OCI-LY1 (cell line): Measurements from ENCODE around the gene MMP27.

Source experiments
- H2AFZ ChIP-seq: fragments of 200-600 bp; sonication (generic), shearing (Covaris generic); 2 replicates; pipeline ENCODE4 v1.6.0; 2014; ENCODE audit warnings: antibody characterized with exemption, mild to moderate bottlenecking, low read length
- H3F3A ChIP-seq: fragments of 200-600 bp; sonication (generic), shearing (Covaris generic); 2 replicates; pipeline ENCODE4 v1.6.0; 2014; ENCODE audit warnings: mild to moderate bottlenecking, antibody characterized with exemption, low read length, moderate library complexity; ENCODE audit not compliant: insufficient read depth
- H3K27ac ChIP-seq: fragments of 200-600 bp; sonication (generic); 2 replicates; pipeline ENCODE4 v1.5.1; 2014; ENCODE audit warnings: low read length, mixed run types, mild to moderate bottlenecking, low read depth; ENCODE audit not compliant: poor library complexity, severe bottlenecking
- H3K27me3 ChIP-seq: fragments of 200-600 bp; sonication (generic); 2 replicates; pipeline ENCODE4 v1.6.0; 2014; ENCODE audit warnings: antibody characterized with exemption, mild to moderate bottlenecking, low read length, moderate library complexity; ENCODE audit not compliant: insufficient read depth
- H3K36me3 ChIP-seq: fragments of 200-600 bp; sonication (generic); 2 replicates; pipeline ENCODE4 v1.6.1; 2014; ENCODE audit warnings: mild to moderate bottlenecking, antibody characterized with exemption, low read length, moderate library complexity, mixed read lengths; ENCODE audit not compliant: insufficient read depth
- H3K4me1 ChIP-seq: fragments of 200-600 bp; sonication (generic); 2 replicates; pipeline ENCODE4 v1.5.1; 2014; ENCODE audit warnings: mild to moderate bottlenecking, low read length, moderate library complexity; ENCODE audit not compliant: insufficient read depth, severe bottlenecking
- H3K4me2 ChIP-seq: fragments of 200-600 bp; sonication (generic), shearing (Covaris generic); 2 replicates; pipeline ENCODE4 v1.6.1; 2014; ENCODE audit warnings: low read length
- H3K4me3 ChIP-seq: fragments of 200-600 bp; sonication (generic); 2 replicates; pipeline ENCODE4 v1.5.1; 2014; ENCODE audit warnings: low read length, low read depth, mild to moderate bottlenecking, mixed read lengths; ENCODE audit not compliant: poor library complexity, severe bottlenecking
- H3K79me2 ChIP-seq: fragments of 200-600 bp; shearing (Covaris generic); 2 replicates; pipeline ENCODE4 v1.6.1; 2016; ENCODE audit warnings: mixed run types, low read length, mixed read lengths; ENCODE audit not compliant: insufficient read depth
- H3K9ac ChIP-seq: fragments of 200-600 bp; sonication (generic), shearing (Covaris generic); 2 replicates; pipeline ENCODE4 v1.6.1; 2014; ENCODE audit warnings: mild to moderate bottlenecking, low read length, mixed read lengths
- H3K9me2 ChIP-seq: fragments of 200-600 bp; sonication (generic), shearing (Covaris generic); 2 replicates; pipeline ENCODE4 v1.6.1; 2014; ENCODE audit warnings: low read depth, mild to moderate bottlenecking, low read length, mixed read lengths
- H3K9me3 ChIP-seq: fragments of 200-600 bp; shearing (Covaris generic); 2 replicates; pipeline ENCODE4 v1.6.1; 2014; ENCODE audit warnings: low read length, mixed read lengths
- H4K20me1 ChIP-seq: fragments of 200-600 bp; sonication (generic), shearing (Covaris generic); 2 replicates; pipeline ENCODE4 v1.6.0; 2016; ENCODE audit warnings: mild to moderate bottlenecking, low read length; ENCODE audit not compliant: insufficient read depth
- CTCF ChIP-seq: fragments of 200-600 bp; sonication (generic), shearing (Covaris generic); IDR thresholded peaks from 2 replicates; pipeline ENCODE4 v1.5.1; 2017; ENCODE audit warnings: mild to moderate bottlenecking, antibody characterized with exemption, low read length, moderate library complexity, mixed read lengths
- EZH2 ChIP-seq: fragments of 200-600 bp; sonication (generic), shearing (Covaris generic); IDR thresholded peaks from 2 replicates; pipeline ENCODE4 v1.8.0; 2017; ENCODE audit warnings: borderline replicate concordance, mixed run types, mild to moderate bottlenecking, antibody characterized with exemption, low read length, moderate library complexity, mixed read lengths

Gene MMP27

GRCh38 chr11:102704841-102705240, 728 bp downstream of the MMP27 start:
- TF ChIP-seq CTCF (no peak), EZH2 (no peak)
- no peaks in the 10 kb centered on the region for H4K20me1 ChIP-seq
- H3K4me1 ChIP-seq: no peaks in the 10 kb centered on the region
- H2AFZ ChIP-seq: no peak overlapping the region
- no peaks in the 10 kb centered on the region for H3F3A ChIP-seq
- H3K9me2 ChIP-seq: no peaks in the 10 kb centered on the region
- no peak overlapping the region for H3K4me3 ChIP-seq
- no peaks in the 10 kb centered on the region for H3K27me3 ChIP-seq
- H3K27ac ChIP-seq: no peak overlapping the region
- H3K79me2 ChIP-seq: no peaks in the 10 kb centered on the region
- H3K36me3 ChIP-seq: no peaks in the 10 kb centered on the region
- no peak overlapping the region for H3K9ac ChIP-seq
- no peaks in the 10 kb centered on the region for H3K9me3 ChIP-seq
- no peak overlapping the region for H3K4me2 ChIP-seq

- TF ChIP-seq EZH2 (no peak), CTCF (no peak)
- Histone ChIP-seq H3K9me3 (no peaks in the 10 kb centered on the region), H2AFZ (no peak overlapping the region), H3K9ac (no peak overlapping the region), H3K27me3 (no peaks in the 10 kb centered on the region), H3K4me3 (no peak overlapping the region), H3K4me1 (no peaks in the 10 kb centered on the region), H3K4me2 (no peak overlapping the region), H3F3A (no peaks in the 10 kb centered on the region), H3K9me2 (no peaks in the 10 kb centered on the region), H3K79me2 (no peaks in the 10 kb centered on the region), H4K20me1 (no peaks in the 10 kb centered on the region), H3K36me3 (no peaks in the 10 kb centered on the region), H3K27ac (no peak overlapping the region)
Observed at GRCh38 chr11:102703826-102704493, 1.6 kb downstream of the MMP27 start.

- Histone ChIP-seq H4K20me1 (no peaks in the 10 kb centered on the region), H3K4me2 (no peak overlapping the region), H3F3A (no peaks in the 10 kb centered on the region), H3K9me2 (no peaks in the 10 kb centered on the region), H3K4me3 (no peak overlapping the region), H3K9me3 (no peaks in the 10 kb centered on the region), H3K4me1 (no peaks in the 10 kb centered on the region), H3K79me2 (no peaks in the 10 kb centered on the region), H3K27ac (no peak overlapping the region), H2AFZ (no peak overlapping the region), H3K27me3 (no peaks in the 10 kb centered on the region; the same call in 1 of the 2 replicates), H3K36me3 (no peaks in the 10 kb centered on the region), H3K9ac (no peak overlapping the region)
- TF ChIP-seq EZH2 (no peak), CTCF (no peak)
Observed at GRCh38 chr11:102695201-102695600, 10.4 kb downstream of the MMP27 start.
